ENCODE results near the gene LRRC61. TPM values are rescaled to one million over a fixed set of nuclear protein-coding genes. Genes with fewer than 3 reads are reported as not detected.

The LRRC61 gene
- total and polyA plus RNA-seq, 2 experiments from 2014 or later: 34.7 to 75.2 TPM

GRCh38 chr7:150308575-150308974 lies 14.6 kb upstream of the LRRC61 start (continued):
- no peak for TF ChIP-seq REST (IDR thresholded peaks at IDR 0.05; ENCODE audit: unreplicated experiment)
- no peak for TF ChIP-seq CREB1 (CRISPR knock-in tag; IDR thresholded peaks at IDR 0.05; ENCODE audit: low read depth)
- no peak for TF ChIP-seq ZNF114 (CRISPR knock-in tag; IDR thresholded peaks at IDR 0.05)
- no peak for TF ChIP-seq ZNF331 (CRISPR knock-in tag; IDR thresholded peaks at IDR 0.05; ENCODE audit: low read depth)
- TF ChIP-seq NANOG (IDR thresholded peaks at IDR 0.05; ENCODE audit: borderline replicate concordance): no peak
- no peak for TF ChIP-seq EZH2phosphoT487 (IDR thresholded peaks at IDR 0.05; ENCODE audit: unreplicated experiment)
- TF ChIP-seq JUNB (IDR thresholded peaks at IDR 0.05; ENCODE audit: unreplicated experiment): no peak
- no peak for TF ChIP-seq ETS1 (IDR thresholded peaks at IDR 0.05)
- TF ChIP-seq POLR2AphosphoS5 (IDR thresholded peaks at IDR 0.05; ENCODE audit: low read depth): no peak
- TF ChIP-seq STAT1 (IDR thresholded peaks at IDR 0.05; ENCODE audit: unreplicated experiment): no peak

GRCh38 chr7:150311146-150311545 lies 12.0 kb upstream of the LRRC61 start:
- DNase-seq (ENCODE audit: low spot score): no peak
- H3K4me1 ChIP-seq (ENCODE audit: insufficient read depth): peaks cover 36% of the 10 kb centered on the region
- no peak for TF ChIP-seq ZNF114 (CRISPR knock-in tag; IDR thresholded peaks at IDR 0.05)
- no peak for TF ChIP-seq EZH2 (IDR thresholded peaks at IDR 0.05; ENCODE audit: low read depth, unreplicated experiment)
- no peak for TF ChIP-seq CREB1 (CRISPR knock-in tag; IDR thresholded peaks at IDR 0.05; ENCODE audit: low read depth)
- TF ChIP-seq ETS1 (IDR thresholded peaks at IDR 0.05): no peak
- no peak for TF ChIP-seq POLR2AphosphoS5 (IDR thresholded peaks at IDR 0.05; ENCODE audit: low read depth)
- TF ChIP-seq NANOG (IDR thresholded peaks at IDR 0.05; ENCODE audit: borderline replicate concordance): no peak
- TF ChIP-seq ZNF331 (CRISPR knock-in tag; IDR thresholded peaks at IDR 0.05; ENCODE audit: low read depth): no peak
- no peak for TF ChIP-seq ZNF462 (CRISPR knock-in tag; IDR thresholded peaks at IDR 0.05)
- no peak for TF ChIP-seq JUNB (IDR thresholded peaks at IDR 0.05; ENCODE audit: unreplicated experiment)
- no peak for TF ChIP-seq EZH2phosphoT487 (IDR thresholded peaks at IDR 0.05; ENCODE audit: unreplicated experiment)

More at GRCh38 chr7:150311146-150311545, 12.0 kb upstream of the LRRC61 start:
- no peaks in the 10 kb centered on the region; the same call in 1 of the 2 replicates for H3F3A ChIP-seq (replicated peaks; ENCODE audit: low read depth)
- Mint-ChIP-seq H3K36me3 (ENCODE audit: low read depth) (peaks cover 13% of the 10 kb centered on the region), H3K4me3 (no peak overlapping the region), H3K4me1 (peaks cover 21% of the 10 kb centered on the region), H3K27me3 (ENCODE audit: insufficient read depth, low read depth, poor library complexity) (peaks cover 32% of the 10 kb centered on the region), H3K9me3 (peaks cover 21% of the 10 kb centered on the region), H3K27ac (no peak overlapping the region)
- H3K9me2 ChIP-seq (ENCODE audit: insufficient read depth): no peaks in the 10 kb centered on the region
- H3K36me3 ChIP-seq (ENCODE audit: insufficient read depth): no peaks in the 10 kb centered on the region
- 0 out of 2 replicates have a peak, but pooled peaks cover 3% of the 10 kb centered on the region for H3K27me3 ChIP-seq (ENCODE audit: insufficient read depth)
- no peak overlapping the region for H3K27ac ChIP-seq (ENCODE audit: low read depth)
- no peak overlapping the region for H3K4me2 ChIP-seq
- no peaks in the 10 kb centered on the region for H4K20me1 ChIP-seq (replicated peaks; ENCODE audit: insufficient read depth)
- no peak overlapping the region for H3K4me3 ChIP-seq
- no peaks in the 10 kb centered on the region for H3K79me2 ChIP-seq (replicated peaks; ENCODE audit: insufficient read depth)
- no peak overlapping the region for H2AFZ ChIP-seq
- no peak for ATAC-seq
